GF-D8 (cell line): ENCODE measurements around the gene RFC5.
"Not testable (repeated sequence)": the region's sequence is repeated elsewhere in the genome, so short reads cannot be mapped to it uniquely, and the experiment has no call there.

Experiments used
- DNase-seq: peaks from one replicate; lab custom pipeline; 2025; lab: John Stamatoyannopoulos, UW

Gene RFC5

GRCh38 chr12:118052324-118053070 lies 36.0 kb downstream of the RFC5 start:
- DNase-seq: peak; percentile 30

GRCh38 chr12:118053071-118053985 lies 36.8 kb downstream of the RFC5 start:
- DNase-seq: no peak

DNA sequence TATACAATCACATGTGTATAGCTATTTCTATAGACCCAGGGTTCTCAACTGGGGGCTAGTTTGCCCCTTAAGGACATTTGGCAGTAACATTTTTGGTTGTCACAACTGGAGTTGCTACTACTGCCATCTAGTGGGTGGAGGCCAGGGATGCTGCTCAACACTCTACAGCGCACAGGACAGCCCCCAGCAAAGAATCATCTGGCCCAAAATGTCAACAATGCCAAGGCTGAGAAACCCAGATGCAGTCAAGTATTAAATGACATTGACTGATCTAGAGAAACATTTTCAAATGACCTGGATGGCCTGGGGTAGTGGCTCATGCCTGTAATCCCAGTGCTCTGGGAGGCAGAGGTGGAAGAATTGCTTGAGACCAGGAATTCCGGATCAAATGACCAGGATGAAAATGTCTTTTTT lies 38.6 kb downstream of the RFC5 start:
- peak; percentile 33 for DNase-seq

DNA sequence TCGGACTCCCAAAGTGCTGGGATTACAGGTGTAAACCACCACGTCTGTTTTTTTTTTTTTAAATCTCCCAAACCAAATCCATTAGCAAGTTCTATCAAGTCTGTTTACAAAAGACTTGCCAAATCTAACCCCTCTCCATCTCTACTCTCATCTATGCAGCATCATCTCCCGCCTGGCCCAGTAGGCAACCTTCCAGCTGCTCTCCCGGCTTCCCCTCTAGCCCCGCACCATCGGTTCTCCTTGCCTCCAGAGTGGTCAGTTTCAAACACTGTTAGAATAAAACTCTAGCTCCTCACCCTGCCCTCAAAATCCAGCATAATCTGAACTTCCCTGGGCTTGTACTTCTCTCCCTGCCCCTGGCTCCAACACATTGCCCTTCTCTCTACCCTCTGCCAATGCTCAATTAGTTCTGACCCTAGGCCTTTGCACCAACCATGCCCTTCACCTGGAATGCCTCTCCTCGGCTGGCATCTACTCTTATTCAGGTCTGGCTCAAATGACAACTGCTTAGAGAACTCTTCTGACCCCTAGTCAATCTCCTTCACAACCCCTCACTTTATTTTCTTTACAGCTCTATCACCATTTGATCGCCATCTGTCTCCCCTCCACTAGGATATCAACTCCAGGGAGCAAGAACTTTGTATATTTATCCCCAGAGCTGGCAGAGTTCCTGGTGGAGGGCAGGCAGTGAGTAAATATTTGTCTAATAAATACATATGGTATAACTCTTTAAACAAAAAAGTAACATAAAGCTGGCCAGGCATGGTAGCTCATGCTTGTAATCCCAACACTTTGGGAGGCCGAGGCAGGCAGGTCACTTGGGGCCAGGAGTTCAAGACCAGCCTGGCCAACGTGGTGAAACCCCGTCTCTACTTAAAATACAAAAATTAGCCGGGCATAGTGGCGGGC lies 39.6 kb downstream of the RFC5 start:
- DNase-seq: no peak

DNA sequence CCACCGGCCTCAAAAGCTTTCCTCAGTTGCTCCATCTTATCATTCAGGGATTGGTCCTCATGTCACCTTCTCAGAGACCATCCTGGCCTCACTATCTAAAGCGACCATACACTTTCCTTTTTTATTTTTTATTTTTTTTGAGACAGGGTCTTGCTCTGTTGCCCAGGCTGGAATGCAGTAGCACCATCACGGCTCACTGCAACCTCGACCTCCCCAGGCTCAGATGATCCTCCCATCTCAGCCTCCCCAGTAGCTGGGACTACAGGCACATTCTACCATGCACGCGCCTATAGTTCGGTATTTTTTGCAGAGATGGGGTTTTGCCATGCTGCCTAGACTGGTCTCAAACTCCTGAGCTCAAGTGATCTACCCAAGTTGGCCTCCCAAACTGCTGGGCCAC lies 41.7 kb downstream of the RFC5 start:
- DNase-seq: no peak

DNA sequence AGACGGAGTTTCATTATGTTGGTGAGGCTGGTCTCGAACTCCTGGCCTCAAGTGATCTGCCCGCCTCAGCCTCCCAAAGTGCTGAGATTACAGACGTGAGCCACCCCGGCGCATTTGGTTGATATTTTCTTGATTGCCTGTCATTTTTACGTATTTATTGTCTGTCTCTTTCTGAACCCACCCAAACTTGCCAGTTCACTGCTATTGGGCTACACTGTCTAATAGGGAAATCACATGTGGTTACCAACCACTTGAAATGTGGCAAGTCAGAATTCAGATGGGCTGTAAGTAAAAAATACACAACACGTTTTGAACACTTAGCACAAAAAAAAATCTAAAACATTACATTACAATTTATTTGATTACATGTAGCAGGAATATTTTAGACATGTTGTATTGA lies 42.4 kb downstream of the RFC5 start:
- no peak for DNase-seq

- DNase-seq: no peak
Observed at GRCh38 chr12:118059341-118060191, 43.1 kb downstream of the RFC5 start.

- DNase-seq: no peak
Observed at GRCh38 chr12:118060301-118061010, 44.0 kb downstream of the RFC5 start.

GRCh38 chr12:118061011-118061872 lies 44.7 kb downstream of the RFC5 start, which contains the start of gene WSB2:
TSS of gene WSB2 (minus strand) at chr12:118061179. CDS start at chr12:118061048, 131 bp downstream.
- no peak for DNase-seq

DNA sequence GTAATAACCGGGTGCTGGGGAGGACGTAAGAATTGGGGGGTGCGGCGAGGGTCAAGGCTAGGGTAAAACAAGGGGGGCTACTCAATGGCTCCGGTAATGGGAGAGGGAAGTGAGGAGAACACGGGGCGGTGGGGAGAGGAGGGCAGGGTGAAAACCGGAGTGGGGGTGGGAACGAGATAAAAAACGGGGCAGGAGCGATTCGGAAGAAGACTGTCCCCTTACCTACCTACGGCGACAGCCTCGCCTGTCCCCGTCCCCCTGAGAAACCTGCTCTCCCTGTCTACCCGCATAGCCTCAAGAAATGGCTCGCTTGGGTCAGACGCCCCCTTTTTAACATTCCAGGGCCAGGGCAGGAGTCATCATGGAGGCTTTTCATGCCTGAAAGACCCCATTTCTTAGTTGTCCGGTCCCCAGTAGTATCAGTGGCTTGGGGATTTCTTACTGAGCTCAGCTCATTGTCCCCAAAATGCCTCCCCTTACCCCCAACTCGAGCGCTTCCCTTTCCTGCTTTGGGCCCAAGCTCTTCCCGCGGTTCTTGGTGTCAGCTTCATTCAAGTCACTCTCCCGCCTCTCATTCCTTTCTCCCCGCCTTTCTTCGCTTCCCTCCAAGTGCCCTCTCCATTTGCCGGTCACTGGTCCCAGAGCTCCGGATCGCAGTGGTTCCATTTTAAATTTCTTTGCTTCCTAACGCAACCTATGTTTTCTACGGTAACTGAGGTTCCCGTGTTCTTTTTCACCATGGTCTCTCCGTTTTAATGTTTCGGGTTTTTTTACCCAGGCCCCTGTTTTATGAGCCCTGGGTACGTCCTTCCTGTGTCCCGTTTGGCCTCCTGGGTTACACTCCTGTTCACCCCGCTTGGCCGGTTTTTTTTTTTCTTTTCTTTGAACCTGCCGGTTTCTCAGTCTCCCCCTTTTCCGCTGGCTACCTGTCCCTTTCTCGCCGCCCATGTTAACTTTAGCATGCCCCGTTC lies 45.7 kb downstream of the RFC5 start:
- peak; percentile 32 for DNase-seq

DNA sequence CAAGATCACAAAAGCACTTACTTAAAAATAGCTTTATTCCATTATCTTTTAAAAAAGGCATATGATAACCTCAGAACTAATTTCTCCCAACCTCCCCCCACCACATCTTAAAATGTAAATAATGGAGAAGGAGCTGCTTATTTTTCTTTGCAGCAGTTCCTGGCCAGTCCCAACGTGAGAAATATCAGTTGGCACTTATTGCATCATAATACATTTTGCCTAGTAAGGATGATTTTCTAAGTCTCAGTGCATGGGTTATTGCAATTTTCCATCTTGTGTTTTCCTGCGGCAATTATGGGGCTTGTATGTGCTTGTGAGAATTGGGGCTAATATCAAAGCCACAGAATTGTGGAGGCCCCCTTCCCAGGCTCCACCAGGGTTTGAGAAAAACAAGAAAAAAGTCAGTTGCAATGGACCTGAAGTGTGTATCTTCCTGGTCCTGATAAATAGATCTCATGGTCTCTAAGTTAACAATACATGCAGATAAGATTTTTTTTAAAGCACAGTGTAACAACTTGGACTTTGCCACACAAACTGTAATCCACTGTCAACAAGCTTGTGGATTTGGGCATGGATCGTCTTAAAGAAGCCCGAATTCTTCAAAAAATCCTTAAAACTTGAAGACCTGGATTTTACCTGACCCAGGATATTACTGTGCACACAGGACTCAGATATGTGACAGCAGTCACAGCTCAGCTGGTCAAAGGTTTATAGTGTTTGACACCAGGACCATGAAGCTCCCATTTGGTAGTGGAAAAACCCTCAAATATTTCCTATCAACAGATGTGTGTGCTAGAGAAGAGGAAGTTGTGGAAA lies 47.3 kb downstream of the RFC5 start:
- peak; percentile 59 for DNase-seq

DNA sequence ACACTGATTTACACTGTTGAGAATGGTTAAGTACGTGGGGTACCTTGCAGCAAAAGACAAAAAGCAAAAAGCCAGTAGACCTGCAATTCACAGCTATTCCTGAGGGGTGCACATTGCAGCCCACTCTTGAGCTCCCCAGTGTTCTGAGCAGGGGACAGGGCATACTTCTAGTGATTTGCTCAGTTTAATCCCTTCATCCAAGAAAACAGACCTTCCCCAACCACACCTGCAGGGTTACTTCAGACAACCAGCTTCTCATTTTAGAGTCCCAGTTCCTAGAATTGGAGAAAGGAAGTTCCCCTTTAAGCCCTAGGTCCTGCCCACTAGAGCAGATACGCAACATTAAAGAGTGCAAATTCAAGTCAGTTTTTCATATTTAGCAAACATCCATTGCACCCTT lies 48.1 kb downstream of the RFC5 start:
- DNase-seq: peak; percentile 80

- DNase-seq: peak; percentile 64
Observed at GRCh38 chr12:118065380-118065779, 48.9 kb downstream of the RFC5 start.

DNA sequence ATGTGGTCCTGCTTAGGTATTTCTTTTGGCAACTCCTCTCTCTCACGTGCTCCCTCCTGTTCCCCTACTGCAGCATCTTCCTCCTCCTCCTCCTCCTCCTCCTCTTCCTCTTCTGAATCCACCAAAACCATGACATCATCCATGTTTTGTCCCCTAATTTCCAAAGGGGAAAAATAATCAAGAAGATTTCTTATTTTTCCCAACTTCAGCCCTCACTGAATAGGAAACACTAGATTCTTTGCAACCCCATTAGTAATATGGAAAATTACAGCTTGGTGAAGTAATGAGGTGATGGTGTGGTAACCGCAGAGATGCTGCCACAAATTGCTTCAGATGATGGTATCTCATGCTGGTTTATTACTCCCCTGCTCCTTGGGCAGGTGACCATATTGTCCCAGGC lies 51.9 kb downstream of the RFC5 start:
- peak; percentile 53 for DNase-seq

- DNase-seq: no peak
Observed at GRCh38 chr12:118070650-118071049, 54.1 kb downstream of the RFC5 start.

GRCh38 chr12:118073768-118074167 lies 57.3 kb downstream of the RFC5 start:
- DNase-seq: no peak

DNA sequence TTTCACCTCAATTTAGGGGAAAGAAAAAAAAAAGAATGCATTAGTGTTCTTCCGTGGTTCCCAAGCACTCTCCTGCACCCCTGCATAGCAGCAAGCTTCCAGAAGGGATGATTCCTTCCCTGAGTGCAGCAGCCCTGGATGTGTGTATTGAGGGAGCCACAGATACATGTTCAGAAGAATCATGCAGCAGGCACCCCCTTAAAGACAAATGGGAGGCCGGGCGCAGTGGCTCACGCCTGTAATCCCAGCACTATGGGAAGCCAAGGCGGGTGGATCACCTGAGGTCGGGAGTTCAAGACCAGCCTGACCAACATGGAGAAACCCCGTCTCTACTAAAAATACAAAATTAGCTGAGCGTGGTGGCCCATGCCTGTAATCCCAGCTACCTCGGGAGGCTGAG lies 65.0 kb downstream of the RFC5 start:
- DNase-seq: not testable (repeated sequence)
